GM19438 (cell line): ENCODE results near the gene ACSS1.
"Not testable (repeated sequence)": the region's sequence is repeated elsewhere in the genome, so short reads cannot be mapped to it uniquely, and the experiment has no call there.

Experiments used
- ATAC-seq: cut with Tn5 transposase; IDR thresholded peaks from one replicate; pipeline ENCODE4 v1.9.1; 2021; ENCODE audit warnings: low read depth; ENCODE audit not compliant: unreplicated experiment

Gene ACSS1

DNA sequence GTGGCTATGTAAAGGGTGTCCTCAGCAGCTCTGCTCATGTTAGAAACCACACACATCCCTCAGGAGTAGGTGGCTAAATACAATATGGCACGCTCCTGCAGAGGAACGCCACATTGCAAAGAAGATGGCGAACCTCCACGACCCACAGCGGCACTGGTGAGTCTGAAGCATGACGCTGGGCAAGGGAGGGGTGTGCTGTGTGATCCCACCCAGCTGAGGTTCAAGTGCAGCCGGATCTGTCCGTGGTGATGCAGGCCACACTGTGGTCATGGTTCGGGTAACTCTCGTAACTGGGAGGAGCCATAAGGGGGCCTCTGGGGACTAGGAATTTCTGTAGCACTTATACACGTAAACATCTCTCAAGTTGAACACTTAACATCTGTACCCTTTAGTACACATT is 42.0 kb downstream of the ACSS1 start:
- no peak for ATAC-seq

DNA sequence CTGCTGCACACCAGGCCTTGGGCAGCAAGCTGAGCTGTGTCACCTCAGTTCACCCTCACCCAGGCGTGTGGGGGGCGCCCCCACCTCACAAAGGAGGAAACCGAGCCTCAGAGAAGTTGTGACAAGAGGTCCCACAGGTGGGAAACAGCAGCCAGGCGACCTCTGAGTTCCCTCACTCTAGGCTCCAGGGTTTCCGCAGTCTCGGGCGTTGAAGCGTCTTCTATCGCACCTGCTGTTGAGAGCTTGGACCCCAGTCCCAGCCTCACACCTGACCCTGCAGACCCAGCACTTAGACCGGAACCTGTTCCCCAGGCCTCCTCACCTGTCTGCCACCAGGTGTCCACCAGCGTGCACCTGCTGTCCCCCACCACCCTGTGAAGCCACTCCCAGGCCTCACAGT is 43.1 kb downstream of the ACSS1 start:
- no peak for ATAC-seq

DNA sequence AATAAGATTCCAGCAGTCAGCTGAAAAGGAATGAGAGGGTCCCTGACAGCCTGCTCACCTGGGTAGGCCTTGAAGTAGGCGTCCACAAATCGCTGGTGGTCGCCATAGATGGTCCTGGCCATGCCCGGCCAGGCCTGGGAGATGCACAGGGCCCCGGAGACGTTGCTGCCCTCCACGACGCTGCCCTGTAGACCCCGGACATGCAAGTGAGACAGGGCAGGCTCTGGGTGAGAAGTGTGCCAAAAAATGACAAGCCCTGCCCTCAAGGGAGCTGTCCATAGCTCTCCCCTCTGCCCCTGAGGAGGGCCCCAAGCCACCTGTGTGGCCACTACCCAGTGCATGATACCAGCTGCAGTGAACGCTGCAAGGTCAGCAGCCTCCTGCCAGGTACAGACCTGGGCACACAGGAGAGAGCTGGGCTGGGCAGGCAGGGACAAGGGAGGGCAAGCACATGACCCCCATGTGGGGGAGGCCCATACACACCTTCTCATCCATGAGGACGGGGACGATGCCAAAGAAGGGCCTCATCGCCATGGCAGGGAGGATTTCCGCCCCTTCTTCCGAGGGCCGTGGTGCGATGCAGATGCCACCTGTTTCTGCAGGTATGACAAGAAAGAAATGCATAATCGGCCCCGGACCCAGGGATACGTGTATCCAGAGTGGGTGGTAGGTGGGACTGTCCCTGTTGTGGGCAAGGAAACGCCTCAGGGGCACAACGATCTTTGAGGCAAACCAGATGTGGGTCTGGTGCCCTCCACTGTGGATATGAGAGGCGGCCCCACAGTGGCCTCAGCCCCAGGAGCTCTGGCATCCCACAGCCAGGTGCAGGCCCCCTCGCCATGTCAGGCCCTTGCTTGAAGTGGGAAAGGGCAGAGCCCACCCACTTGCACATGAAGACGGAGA is 44.2 kb downstream of the ACSS1 start:
- ATAC-seq: no peak

DNA sequence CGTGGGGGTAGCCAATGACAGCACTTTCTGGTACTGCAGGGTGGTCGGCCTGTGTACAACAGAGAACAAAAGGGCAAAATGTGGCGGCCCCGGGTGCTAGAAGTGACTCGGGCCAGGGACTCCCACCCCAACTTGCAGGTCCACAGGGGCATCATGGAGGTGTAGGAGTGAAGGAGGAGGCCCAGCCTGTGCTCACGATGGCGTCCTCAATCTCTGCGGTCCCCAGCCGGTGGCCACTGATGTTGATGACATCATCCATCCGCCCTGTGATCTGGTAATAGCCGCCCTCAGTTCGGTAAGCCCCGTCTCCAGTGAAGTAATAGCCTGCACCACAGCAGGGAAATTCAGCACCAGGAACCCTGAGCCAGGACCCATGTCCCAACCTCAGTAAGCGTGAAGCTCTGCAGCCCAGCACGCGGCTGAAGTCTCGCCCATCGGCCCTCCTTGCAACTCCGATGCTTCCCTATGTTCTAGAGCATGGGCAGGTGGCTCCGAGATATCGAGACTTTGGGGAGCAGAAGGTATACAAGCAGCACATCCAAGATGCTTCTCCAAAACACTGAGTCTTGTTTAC is 45.2 kb downstream of the ACSS1 start:
- ATAC-seq: no peak

DNA sequence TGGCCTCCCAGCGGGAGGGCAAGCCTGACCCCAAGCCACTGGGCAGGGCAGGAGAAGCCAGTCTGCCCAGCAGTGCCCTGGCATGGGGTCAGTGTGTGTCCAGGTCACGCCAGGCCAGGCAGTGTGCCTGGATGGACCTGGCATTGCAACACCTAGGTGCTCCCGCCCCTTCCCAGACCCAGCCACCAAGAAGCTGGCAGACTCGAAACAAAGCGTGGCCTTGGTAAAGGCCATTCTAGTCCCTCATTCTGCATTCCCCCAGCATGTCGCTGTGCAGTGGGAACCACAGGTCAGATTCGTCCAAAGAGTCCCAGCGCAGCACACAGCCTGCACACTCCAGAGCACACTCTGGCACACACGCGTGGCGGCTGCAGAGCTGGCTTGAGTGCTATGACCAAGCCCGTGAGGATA is 46.1 kb downstream of the ACSS1 start:
- ATAC-seq: no peak

DNA sequence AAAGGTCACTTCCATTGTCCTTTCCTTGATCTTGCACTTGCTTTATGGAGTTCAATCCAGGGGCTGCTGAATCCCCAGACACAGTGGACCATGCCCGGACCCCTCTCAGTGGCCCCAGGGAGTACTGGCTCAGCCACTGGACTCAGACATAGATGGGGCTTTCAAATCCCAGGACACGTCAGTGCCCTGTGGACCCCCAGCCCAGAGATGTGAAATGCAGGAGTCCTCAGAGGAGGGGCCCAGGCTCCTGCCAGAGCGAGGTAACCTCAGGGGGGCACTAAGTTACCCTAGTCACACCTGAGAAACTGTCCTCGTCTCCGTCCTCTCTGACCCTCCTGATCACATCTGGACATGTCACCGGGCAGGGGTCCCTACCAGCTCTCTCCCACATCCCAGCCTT is 46.7 kb downstream of the ACSS1 start:
- no peak for ATAC-seq

DNA sequence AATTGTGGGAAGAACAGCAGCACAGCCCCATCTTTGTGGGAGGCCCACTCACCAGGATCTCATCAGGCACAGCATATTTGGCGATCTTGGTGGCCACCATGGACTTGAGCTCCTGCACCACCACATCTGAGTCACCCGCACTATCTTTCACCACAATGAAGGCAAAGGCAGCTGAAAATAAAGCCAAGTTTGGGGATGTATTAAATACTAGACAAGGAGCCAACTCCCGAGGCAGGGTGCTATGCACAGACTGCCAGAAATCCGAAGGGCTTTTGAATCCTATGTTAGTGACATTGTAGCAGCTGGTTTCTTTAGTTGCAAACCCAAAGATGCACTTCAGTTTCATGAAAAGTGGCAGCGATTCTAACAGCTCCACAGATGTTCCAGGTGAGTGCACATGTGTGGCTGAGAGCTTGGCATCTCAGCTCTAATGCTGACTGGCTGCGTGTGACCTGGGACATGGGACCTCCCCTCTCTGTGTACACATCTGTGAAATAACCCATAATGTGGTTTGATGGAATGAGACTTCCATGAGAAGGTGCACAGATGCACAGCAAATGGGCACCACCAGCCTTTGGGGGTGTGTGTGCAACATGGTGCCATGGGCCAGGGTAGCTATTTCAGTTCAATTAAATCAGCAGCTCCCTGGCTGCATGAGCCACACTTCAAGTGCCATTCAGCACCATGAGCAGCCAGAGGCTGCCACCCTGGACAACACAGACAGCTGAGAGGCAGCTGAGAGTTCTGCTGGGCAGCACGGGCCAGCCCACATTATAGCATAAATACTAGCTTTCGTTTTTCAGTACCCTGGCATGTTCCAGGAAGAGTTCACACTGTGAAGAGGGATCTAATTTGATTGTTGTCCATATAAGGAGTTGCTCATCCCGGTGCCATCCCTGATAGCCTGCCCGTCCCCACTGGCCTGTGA is 48.5 kb downstream of the ACSS1 start:
- no peak for ATAC-seq

DNA sequence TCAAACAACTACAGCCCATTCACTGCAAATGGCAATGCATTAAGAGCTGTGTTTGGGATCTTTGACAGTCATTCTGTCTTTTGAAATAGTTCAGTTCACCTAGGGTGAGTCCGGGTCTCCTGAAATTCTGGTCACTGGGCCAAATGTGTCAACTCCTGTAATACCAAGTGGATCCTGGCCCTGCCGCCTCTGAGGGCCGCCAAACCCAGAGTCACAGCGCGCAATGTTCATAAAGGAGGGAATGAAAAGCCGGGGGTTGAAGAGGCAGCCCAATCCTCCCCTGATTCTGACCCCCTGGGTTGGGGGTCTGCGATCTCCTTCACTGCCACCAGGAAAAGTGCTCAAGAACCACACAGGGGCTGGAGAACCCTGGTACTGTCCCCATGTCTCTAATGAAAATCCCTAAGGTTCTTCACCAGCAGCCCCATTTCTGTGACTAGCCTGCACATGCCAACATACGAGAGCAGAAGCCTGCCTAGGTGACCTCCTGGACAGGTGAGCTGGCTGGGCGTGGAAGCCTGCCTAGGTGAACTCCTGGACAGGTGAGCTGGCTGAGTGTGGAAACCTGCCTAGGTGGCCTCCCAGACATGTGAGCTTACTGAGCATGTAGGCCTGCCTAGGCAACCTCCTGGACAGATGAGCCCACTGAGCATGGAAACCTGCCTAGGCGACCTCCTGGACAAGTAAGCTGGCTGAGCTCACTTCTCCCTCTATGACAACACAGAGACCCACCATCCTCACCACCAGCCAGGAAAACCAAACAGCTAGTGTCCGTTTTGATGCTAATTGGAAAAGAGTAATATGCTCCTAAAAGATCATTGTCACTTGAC is 49.3 kb downstream of the ACSS1 start:
- ATAC-seq: no peak

DNA sequence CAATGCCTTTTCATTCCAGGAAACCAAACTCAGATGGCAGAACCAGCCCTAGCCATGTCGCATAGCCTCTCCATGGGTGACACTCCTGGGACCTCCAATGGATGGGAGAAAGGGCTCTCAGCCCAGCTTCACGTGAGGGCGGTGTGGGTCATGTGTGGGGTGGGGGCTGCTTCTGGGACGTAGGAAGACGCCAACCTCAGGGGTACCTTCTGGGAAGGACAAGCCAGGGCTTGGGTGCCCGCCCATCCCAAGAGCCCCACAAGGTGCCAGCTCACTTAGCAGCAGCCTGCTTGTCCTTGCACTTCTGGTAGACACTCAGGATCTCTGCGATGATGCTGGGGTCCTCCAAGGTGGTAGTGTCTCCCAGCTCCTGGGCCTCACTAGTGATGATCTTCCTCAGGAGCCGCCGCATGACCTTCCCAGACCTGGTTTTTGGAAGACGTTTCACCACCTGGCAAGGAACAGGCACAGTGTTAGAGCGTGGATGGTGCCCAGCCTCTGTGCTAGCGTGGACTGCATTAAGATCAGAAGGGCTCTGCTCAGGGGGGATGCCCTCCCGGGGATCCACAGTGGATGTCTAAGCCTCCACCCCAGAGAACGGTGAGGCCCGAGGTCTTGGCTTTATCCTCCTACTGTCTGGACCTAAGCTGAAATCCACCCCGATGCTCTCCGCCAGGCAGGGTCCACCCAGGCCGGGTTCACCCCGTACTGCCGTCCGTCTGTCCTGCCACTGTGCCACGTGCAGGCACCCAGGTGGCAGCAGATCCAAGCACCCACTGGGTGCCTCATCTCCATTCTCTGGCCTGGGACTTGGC is 50.2 kb downstream of the ACSS1 start:
- no peak for ATAC-seq

DNA sequence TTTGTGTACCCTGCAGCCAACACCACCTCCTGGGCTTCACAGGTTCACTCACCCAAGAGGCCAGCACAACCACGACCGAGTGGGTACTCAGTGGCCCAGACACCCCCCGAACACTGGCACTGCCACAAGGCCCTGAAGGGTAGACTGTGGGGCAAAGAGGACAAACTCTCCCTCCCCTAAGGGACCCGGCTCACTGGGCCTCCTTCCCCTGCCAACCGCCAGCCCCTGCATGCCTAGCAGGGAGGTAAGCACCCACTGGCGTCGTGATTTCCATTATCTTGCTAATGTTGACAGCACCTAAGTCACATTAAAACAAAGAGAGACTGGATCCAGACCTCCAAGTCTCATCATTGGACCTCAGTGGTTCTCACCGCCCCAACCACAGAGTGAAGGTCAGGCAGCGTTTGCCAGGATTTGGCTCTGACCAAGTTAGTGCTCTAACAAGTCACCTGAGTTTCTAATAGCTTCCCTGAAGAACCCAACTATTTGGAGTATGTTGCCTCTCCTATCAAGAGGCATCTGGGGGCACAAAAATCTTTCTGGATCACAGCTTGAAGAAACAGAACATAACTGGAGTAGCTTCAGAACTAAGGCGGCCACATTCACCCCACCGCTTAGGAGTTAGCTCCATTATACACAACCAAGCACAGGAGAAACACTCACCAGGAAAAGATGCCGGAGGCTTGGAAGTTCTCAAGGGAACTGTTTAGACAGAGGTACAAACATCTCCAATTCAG is 51.3 kb downstream of the ACSS1 start:
- no peak for ATAC-seq

DNA sequence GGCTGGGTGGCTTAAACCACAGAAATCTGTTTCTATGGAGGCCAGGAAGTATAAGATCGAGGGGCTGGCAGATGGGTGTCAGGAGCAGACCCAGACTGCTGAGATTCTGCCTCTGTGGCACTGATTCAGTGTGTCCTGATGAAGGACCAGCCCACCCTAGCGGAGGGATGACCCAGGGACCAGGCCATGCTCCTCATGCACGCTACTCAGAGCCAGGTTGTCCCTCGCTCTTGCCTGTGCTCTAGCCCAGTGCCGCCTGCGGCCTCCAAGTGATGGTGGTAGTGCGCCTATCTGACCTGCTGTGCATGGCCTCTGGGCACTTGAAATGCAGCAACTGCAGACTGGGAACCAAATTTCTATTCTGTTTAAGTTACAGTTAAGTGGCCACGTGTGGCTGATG is 52.3 kb downstream of the ACSS1 start:
- ATAC-seq: no peak

DNA sequence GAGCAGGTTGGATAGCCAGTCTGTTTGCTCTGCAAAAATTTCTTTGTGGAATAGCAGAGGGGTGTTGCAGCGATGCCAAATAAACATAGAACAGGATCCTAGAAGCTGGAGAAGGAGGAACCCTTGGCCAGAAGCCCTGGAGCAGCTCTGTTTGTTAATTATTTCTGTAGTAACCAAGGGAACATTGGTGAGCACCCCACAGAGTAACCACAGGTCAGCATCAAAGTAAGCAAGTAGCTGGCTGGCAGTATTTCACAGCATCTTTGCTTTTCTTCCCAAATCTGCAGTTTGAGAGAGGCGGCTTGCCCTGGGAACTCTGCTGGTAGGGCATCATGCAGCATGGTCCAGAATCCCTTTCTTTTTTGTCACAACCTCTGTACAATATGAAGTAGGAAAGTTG is 52.7 kb downstream of the ACSS1 start:
- no peak for ATAC-seq

DNA sequence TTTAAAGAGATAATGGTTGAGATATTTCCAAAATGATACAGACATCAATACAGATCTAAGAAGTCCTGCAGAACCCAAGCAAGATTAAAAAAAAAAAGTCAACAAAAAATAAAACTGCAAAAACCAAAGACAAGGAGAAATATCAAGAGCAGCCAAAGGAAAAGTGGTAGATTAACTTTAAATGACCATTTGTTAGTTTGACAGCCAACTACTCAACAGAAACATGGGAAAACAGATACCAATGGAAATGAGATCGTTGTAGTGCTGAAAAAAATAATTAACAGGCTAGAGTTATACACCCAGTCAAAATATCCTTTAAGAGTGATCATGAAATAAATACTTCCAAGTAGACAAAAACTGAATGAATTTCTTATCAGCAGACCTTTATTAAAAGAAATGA is 54.9 kb downstream of the ACSS1 start:
- no peak for ATAC-seq

DNA sequence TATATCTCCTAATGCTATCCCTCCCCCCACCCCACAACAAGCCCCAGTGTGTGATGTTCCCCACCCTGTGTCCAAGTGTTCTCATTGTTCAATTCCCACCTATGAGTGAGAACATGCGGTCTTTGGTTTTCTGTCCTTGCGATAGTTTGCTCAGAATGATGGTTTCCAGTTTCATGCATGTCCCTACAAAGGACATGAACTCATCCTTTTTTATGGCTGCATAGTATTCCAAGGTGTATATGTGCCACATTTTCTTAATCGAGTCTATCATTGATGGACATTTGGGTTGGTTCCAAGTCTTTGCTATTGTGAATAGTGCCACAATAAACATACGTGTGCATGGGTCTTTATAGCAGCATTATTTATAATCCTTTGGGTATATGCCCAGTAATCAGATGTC is 56.6 kb downstream of the ACSS1 start:
- ATAC-seq: not testable (repeated sequence)

DNA sequence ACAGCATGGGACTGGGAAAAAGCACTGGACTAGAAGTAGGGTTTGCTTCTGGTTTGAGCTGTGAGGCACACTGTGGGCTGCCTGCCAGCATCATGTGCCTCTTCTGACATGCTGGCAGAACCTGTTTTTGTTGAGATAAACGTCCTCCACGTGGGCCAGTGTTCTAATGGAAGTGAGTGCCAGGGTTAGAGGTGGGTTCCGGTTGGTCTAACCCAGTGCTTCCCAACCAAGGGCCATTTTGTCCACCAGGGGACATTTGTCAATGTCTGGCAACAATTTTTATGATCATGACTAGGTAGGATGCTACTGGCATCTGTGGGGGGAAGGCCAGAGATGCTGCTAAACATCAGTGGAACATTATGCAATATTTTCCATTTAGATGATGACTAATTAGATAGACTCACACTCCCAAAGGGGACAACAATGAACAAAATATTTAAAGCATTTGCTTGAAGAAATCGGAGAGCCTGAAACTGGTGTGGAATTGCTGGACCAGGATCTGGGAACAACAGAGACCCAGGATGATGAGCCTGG is 57.6 kb downstream of the ACSS1 start:
- ATAC-seq: no peak

DNA sequence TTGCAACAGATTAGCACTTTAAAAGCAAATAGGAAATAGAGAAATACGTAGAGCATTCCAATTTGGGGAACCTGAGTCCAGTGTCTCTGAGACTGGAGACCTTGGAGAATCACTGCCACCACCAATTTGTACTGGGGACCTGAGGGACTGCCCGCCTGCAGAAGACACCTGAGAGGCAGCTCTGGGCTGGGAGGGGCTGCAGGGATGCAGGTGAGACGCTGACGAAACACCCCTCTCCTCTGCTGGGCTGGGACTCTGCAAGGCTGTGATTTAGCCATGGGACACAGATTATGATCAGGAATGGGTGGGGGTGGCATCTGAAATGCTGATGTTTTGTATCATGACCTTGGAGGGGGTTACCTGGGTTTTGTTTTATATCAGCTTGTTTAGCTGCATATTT is 58.4 kb downstream of the ACSS1 start:
- ATAC-seq: no peak

DNA sequence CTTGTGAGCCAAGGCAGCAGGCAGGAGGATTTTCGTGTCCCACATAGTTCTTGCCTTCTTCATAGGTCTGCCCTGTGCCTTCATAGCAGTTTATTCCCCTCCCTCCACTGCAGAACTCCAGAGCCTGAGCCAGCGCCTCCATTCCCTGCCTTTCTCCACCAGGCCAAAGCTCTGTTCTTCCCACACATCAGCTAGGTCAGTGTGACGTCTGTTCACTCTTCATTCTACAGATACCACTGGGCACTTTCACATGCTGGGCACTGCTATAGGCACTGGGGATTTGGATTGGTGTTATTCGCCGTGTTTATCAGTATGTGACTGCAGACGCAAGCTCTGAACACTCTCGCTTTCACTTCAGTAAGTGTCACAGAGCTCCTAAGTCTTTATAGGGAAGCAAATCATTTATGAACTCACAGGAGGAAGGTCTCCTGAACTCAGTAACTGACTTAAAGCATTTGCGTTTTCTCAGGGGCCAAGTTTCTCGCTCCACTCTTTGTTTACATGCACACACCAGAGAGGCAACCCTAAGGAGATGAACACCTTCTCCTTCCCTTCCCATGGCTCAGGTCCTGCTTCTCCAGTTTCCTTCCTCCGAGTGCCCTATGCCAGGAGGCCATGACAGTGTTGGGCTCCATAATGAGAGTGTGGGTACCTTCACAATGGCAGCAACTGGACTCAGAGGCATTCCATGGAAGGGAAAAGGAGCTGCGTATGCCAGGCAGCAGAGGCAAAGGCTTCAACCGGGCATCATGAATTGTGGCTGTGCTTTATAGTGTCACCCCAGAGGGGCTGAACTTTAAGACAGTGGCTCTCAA is 59.1 kb downstream of the ACSS1 start:
- no peak for ATAC-seq

DNA sequence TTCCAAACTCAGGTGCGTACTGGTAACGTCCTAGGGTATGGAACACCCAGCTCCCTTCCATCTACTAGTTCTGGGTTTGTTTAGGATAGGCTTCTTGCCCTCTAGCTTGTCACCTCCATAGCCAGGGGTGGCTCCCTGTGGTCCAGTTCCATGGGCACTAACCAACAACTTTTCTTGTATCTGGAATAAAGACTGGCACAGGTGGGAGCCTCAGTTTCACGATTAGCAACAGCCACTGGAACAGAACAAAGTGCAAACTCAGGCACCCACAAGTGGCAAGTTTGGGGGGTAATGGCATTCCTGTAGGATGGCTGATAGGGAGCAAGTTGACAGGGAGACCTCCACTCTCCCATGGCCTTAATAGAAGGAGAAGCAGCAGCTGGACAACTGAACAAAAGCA is 59.8 kb downstream of the ACSS1 start:
- no peak for ATAC-seq
